ENCODE results near the gene SLC25A46. TPM values are rescaled to one million over a fixed set of nuclear protein-coding genes. Genes with fewer than 3 reads are reported as not detected.

SLC25A46 gene
- total RNA-seq, 4 donors from 2014 or later, result 71.5 to 114 (median 99.7) TPM

DNA sequence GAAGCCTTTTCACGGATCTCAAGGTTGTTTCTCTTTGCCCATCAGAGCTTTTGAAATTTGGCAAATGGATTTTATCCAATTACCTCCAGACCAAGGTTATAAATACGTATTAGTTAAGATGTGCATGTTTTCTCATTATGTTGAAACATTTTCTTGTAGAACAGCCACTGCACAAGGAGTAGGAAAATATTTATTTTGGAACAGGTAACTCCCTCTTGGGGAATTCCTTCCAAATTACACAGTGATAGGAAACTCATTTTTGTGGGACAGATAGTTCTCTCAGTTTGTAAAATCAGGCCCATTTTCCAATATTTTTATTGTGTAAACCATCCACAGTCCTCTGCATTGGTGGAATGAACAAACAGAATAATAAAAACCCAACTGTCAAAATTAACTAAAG is 35.3 kb upstream of the SLC25A46 start:
- H3K36me3 ChIP-seq, result no peaks in the 10 kb centered on the region
- no peaks in the 10 kb centered on the region for H3K9me3 ChIP-seq
- no peaks in the 10 kb centered on the region for H3K27me3 ChIP-seq
- no peak for DNase-seq
- no peaks in the 10 kb centered on the region for H3K4me1 ChIP-seq
- no peak for TF ChIP-seq POLR2A (IDR thresholded peaks at IDR 0.05)
- TF ChIP-seq, protein P1, sequence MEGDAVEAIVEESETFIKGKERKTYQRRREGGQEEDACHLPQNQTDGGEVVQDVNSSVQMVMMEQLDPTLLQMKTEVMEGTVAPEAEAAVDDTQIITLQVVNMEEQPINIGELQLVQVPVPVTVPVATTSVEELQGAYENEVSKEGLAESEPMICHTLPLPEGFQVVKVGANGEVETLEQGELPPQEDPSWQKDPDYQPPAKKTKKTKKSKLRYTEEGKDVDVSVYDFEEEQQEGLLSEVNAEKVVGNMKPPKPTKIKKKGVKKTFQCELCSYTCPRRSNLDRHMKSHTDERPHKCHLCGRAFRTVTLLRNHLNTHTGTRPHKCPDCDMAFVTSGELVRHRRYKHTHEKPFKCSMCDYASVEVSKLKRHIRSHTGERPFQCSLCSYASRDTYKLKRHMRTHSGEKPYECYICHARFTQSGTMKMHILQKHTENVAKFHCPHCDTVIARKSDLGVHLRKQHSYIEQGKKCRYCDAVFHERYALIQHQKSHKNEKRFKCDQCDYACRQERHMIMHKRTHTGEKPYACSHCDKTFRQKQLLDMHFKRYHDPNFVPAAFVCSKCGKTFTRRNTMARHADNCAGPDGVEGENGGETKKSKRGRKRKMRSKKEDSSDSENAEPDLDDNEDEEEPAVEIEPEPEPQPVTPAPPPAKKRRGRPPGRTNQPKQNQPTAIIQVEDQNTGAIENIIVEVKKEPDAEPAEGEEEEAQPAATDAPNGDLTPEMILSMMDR (IDR thresholded peaks at IDR 0.05 in 4 of 5, conservative IDR thresholded peaks at IDR 0.05 in 1 of 5), result no peak
- ATAC-seq, result no peak
- H3K27ac ChIP-seq, result no peak overlapping the region
- H3K4me3 ChIP-seq, result no peak overlapping the region
- intact Hi-C loops (cut with DNase I; ENCODE audit: low total_unique reads), result no loop called here
- in situ Hi-C loops (cut with MboI; ENCODE audit: low sequenced_read_pairs in 4 of 4), result no loop called here

DNA sequence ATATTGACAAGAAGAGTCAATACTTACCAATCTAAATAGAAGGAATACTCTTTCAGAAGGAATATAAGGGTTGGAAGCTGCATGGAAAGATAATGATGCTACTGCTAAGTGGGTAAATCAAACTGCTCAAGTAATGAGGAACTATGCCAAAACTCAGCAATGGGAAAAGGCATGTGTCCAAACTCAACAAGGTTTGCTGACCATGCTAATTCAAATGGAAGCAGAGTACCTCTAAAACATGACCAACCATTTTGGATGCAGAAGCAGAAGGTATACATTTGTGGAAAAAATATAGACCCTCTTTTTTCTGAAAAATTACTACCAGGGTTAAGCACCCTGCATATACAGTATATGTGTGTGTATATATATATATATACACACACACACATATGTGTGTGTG is 33.5 kb upstream of the SLC25A46 start:
- in situ Hi-C loops (cut with MboI; ENCODE audit: low sequenced_read_pairs in 4 of 4), result no loop called here
- TF ChIP-seq, protein P1 (IDR thresholded peaks at IDR 0.05 in 4 of 5, conservative IDR thresholded peaks at IDR 0.05 in 1 of 5), result no peak
- Histone ChIP-seq H3K9me3 (no peaks in the 10 kb centered on the region), H3K4me1 (no peaks in the 10 kb centered on the region), H3K4me3 (no peak overlapping the region), H3K27ac (no peak overlapping the region), H3K27me3 (no peaks in the 10 kb centered on the region), H3K36me3 (no peaks in the 10 kb centered on the region)
- ATAC-seq (no peak), DNase-seq (no peak)
- intact Hi-C loops (cut with DNase I; ENCODE audit: low total_unique reads), result no loop called here

DNA sequence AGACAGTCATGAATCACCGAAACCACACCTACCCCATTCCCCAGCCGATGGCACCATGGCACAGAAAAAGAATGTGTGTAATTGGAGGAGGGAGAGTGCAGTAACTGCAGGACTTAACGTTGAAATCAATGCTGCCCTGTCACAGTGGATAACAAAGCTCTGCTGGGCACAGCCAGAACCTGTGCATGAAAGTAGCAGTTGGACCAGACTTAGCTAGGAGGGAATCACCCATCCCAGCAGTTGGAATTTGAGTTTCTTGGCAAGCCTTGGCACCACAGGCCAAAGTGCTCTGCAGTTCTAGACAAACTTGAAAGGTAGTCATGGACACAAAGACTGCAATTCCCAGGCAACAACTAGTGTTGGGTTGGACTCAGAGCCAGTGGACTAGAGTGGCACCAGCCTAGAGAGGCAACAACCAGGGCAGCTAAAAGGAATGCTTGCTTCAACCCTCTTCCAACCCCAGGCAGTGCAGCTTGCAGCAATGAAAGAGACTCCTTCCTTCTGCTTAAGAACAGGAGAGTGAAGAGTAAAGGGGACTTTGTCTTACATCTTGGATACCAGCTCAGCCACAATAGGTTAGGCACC is 31.5 kb upstream of the SLC25A46 start:
- Histone ChIP-seq H3K4me3 (no peak overlapping the region), H3K27ac (no peak overlapping the region), H3K27me3 (no peaks in the 10 kb centered on the region), H3K9me3 (no peaks in the 10 kb centered on the region), H3K36me3 (no peaks in the 10 kb centered on the region), H3K4me1 (no peaks in the 10 kb centered on the region)
- intact Hi-C loops (cut with DNase I; ENCODE audit: low total_unique reads) (no loop called here), in situ Hi-C loops (cut with MboI; ENCODE audit: low sequenced_read_pairs in 4 of 4) (no loop called here)
- no peak for ATAC-seq
- no peak for TF ChIP-seq POLR2A (IDR thresholded peaks at IDR 0.05)
- TF ChIP-seq, protein P1 (IDR thresholded peaks at IDR 0.05 in 4 of 5, conservative IDR thresholded peaks at IDR 0.05 in 1 of 5), result no peak
- no peak for DNase-seq

DNA sequence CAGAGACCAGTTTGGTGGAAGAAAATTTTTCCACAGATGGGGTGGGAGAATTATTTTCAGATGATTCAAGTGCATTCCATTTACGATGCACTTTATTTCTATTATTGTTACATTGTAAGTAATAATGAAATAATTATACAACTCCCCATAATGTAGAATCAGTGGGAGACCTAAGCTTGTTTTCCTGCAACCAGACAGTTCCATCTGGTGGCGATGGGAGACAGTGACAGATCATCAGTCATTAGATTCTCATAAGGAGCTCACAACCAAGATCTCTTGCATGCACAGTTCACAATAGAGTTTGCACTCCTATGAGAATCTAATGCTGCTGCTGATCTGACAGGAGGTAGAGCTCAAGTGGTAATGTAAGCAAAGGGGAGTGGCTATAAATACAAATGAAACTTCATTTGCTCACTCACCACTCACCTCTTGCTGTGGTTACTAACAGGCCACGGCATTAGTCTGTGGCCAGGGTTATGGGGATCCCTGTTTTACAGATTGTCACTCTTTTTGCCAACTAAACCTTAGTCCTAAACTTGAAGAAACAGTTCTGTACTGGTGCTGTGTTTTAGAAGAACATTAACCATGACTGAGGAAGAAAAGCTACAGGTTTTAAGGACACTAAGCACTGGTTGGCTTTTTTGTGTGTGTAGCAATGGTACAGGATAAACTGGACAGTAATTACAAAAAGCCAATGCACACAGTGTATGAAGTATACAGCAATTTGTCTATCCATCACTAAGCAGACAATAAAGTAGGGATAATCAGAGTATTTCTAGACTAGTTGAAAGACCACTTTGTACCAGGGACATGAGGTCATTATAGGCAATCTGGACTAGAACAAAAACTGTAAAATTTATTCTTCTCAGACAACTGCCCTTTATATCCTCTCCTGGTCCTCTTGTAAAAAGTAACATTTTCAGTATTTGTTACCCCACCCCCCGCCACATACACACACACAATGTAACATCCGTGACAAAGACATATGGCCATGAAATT is 22.3 kb upstream of the SLC25A46 start:
- Histone ChIP-seq H3K36me3 (no peaks in the 10 kb centered on the region), H3K4me3 (no peak overlapping the region), H3K27ac (no peak overlapping the region), H3K9me3 (no peaks in the 10 kb centered on the region), H3K4me1 (no peaks in the 10 kb centered on the region), H3K27me3 (no peaks in the 10 kb centered on the region)
- intact Hi-C loops (cut with DNase I; ENCODE audit: low total_unique reads) (no loop called here), in situ Hi-C loops (cut with MboI; ENCODE audit: low sequenced_read_pairs in 4 of 4) (no loop called here)
- no peak for TF ChIP-seq POLR2A (IDR thresholded peaks at IDR 0.05)
- ATAC-seq (no peak), DNase-seq (no peak)

DNA sequence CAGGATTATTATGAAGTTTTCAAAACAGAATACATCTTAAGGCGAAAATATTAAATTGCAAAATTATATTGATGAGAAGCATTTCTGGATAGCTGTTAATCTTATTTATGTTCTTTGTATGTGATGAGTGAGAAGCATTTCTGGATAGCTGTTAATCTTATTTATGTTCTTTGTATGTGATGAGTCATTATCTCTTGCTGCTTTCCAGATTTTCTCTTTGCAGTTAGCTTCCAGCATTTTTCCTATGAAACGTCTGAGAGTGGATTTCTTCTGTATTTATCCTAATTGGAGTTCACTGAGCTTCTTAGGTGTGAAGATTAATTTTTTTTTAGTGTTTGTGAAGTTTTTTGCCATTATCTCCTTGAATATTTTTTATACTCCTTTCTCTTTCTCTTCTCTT is 20.5 kb upstream of the SLC25A46 start:
- intact Hi-C loops (cut with DNase I; ENCODE audit: low total_unique reads) (no loop called here), in situ Hi-C loops (cut with MboI; ENCODE audit: low sequenced_read_pairs in 4 of 4) (no loop called here)
- Histone ChIP-seq H3K36me3 (no peaks in the 10 kb centered on the region), H3K9me3 (no peaks in the 10 kb centered on the region), H3K4me3 (no peak overlapping the region), H3K27me3 (no peaks in the 10 kb centered on the region), H3K4me1 (no peaks in the 10 kb centered on the region), H3K27ac (no peak overlapping the region)
- no peak for DNase-seq
- TF ChIP-seq, protein P1 (IDR thresholded peaks at IDR 0.05 in 4 of 5, conservative IDR thresholded peaks at IDR 0.05 in 1 of 5), result no peak
- TF ChIP-seq POLR2A (IDR thresholded peaks at IDR 0.05), result no peak
- no peak for ATAC-seq

All from gastrocnemius medialis (tissue), 4 donors.